HG03469 (cell line): ENCODE measurements around the gene NLRP4.

Experiments
- ATAC-seq: cut with Tn5 transposase; IDR thresholded peaks from one replicate; pipeline ENCODE4 v1.9.1; 2021; ENCODE audit warnings: mild to moderate bottlenecking, moderate library complexity, moderate number of reproducible peaks; ENCODE audit not compliant: unreplicated experiment

The NLRP4 gene

GRCh38 chr19:55836340-55836739, at the start of gene NLRP4:
Gene NLRP4 (plus strand): TSS chr19:55836540. CDS start chr19:55852081, 15,541 bp downstream.
- no peak for ATAC-seq

GRCh38 chr19:55795021-55795420, 41.3 kb upstream of the NLRP4 start:
- no peak for ATAC-seq

GRCh38 chr19:55801416-55801815, 34.9 kb upstream of the NLRP4 start:
- ATAC-seq = no peak

- ATAC-seq = no peak
These were observed 34.1 kb upstream of the NLRP4 start for GRCh38 chr19:55802281-55802680.

- ATAC-seq = peak; percentile 68
These were observed 26.8 kb upstream of the NLRP4 start for GRCh38 chr19:55809381-55810058.

- no peak for ATAC-seq
These were observed 25.0 kb upstream of the NLRP4 start for GRCh38 chr19:55811340-55811739.

GRCh38 chr19:55812449-55812848, 23.9 kb upstream of the NLRP4 start:
- ATAC-seq = no peak

- no peak for ATAC-seq
These were observed 22.4 kb upstream of the NLRP4 start for GRCh38 chr19:55813906-55814305.

GRCh38 chr19:55820037-55820436, 16.3 kb upstream of the NLRP4 start:
- ATAC-seq = no peak

GRCh38 chr19:55830656-55831055, 5.7 kb upstream of the NLRP4 start:
- no peak for ATAC-seq

- ATAC-seq = no peak
These were observed 4.5 kb upstream of the NLRP4 start, which contains the start of gene NLRP11 for GRCh38 chr19:55831846-55832245. Gene NLRP11 (minus strand): TSS chr19:55831999. CDS start chr19:55818174, 13,825 bp downstream.

GRCh38 chr19:55832676-55833075, 3.7 kb upstream of the NLRP4 start:
- ATAC-seq = no peak

GRCh38 chr19:55838251-55838650, 1.9 kb downstream of the NLRP4 start:
- ATAC-seq = no peak

- no peak for ATAC-seq
These were observed 2.6 kb downstream of the NLRP4 start for GRCh38 chr19:55838906-55839305.

- ATAC-seq = no peak
These were observed 18.8 kb downstream of the NLRP4 start for GRCh38 chr19:55855160-55855559.

- no peak for ATAC-seq
These were observed 20.8 kb downstream of the NLRP4 start for GRCh38 chr19:55857149-55857548.

- no peak for ATAC-seq
These were observed 21.6 kb downstream of the NLRP4 start for GRCh38 chr19:55857974-55858373.

- no peak for ATAC-seq
These were observed 22.1 kb downstream of the NLRP4 start for GRCh38 chr19:55858401-55858800.

- ATAC-seq = no peak
These were observed 22.6 kb downstream of the NLRP4 start for GRCh38 chr19:55858969-55859368.

GRCh38 chr19:55866521-55866920, 30.2 kb downstream of the NLRP4 start:
- ATAC-seq = no peak

- ATAC-seq = no peak
These were observed 30.8 kb downstream of the NLRP4 start for GRCh38 chr19:55867101-55867500.

GRCh38 chr19:55870736-55871135, 34.4 kb downstream of the NLRP4 start:
- no peak for ATAC-seq

GRCh38 chr19:55877211-55877610, 40.9 kb downstream of the NLRP4 start:
- ATAC-seq = no peak
